Astrocyte (in vitro differentiated cells and primary cell): ENCODE results near the gene MYO1B. TPM values are rescaled to one million over a fixed set of nuclear protein-coding genes. Genes with fewer than 3 reads are reported as not detected.

Experiments
- DNase-seq: peaks from one replicate; pipeline ENCODE4 v3.0.0-alpha.2; 2010; ENCODE audit warnings: low read depth
- FAIRE-seq: peaks from 2 replicates; lab custom pipeline; 2011; peaks lifted over from hg19 to GRCh38; lab: Jason Lieb, UNC
- H2AFZ ChIP-seq: 2 replicates; pipeline ENCODE4 v1.6.0; 2012; ENCODE audit warnings: low read depth, low read length, inconsistent platforms
- H3K27ac ChIP-seq: 2 replicates; pipeline ENCODE4 v1.5.1; 2011; ENCODE audit warnings: low read depth, low read length, inconsistent platforms
- H3K27me3 ChIP-seq: 2 replicates; pipeline ENCODE4 v1.6.0; 2011; ENCODE audit warnings: low read length, inconsistent platforms; ENCODE audit not compliant: insufficient read depth
- H3K36me3 ChIP-seq: 2 replicates; pipeline ENCODE4 v1.5.1; 2011; ENCODE audit warnings: low read length, inconsistent platforms; ENCODE audit not compliant: insufficient read depth
- H3K4me1 ChIP-seq: 2 replicates; pipeline ENCODE4 v1.5.1; 2011; ENCODE audit warnings: low read length, inconsistent platforms; ENCODE audit not compliant: insufficient read depth
- H3K4me2 ChIP-seq: 2 replicates; pipeline ENCODE4 v1.6.0; 2012; ENCODE audit warnings: low read length, inconsistent platforms
- H3K4me3 ChIP-seq: 2 replicates; pipeline ENCODE4 v1.5.1; 2011; ENCODE audit warnings: low read depth, mild to moderate bottlenecking, low read length, inconsistent platforms; ENCODE audit not compliant: insufficient read depth
- H3K79me2 ChIP-seq: 2 replicates; pipeline ENCODE4 v1.6.0; 2012; ENCODE audit warnings: mild to moderate bottlenecking, low read length, inconsistent platforms; ENCODE audit not compliant: insufficient read depth
- H3K9ac ChIP-seq: 2 replicates; pipeline ENCODE4 v1.6.0; 2012; ENCODE audit warnings: mild to moderate bottlenecking, low read length, inconsistent platforms
- H3K9me3 ChIP-seq: 2 replicates; pipeline ENCODE4 v1.5.1; 2012; ENCODE audit warnings: low read depth, mild to moderate bottlenecking, low read length, inconsistent platforms; ENCODE audit not compliant: insufficient read depth
- H4K20me1 ChIP-seq: 2 replicates; pipeline ENCODE4 v1.6.0; 2012; ENCODE audit warnings: low read length, inconsistent platforms; ENCODE audit not compliant: insufficient read depth
- H3K27ac Mint-ChIP-seq: one replicate; pipeline ENCODE4 v1.8.0; 2021; ENCODE audit warnings: mild to moderate bottlenecking, mixed read lengths; ENCODE audit not compliant: unreplicated experiment
- H3K27me3 Mint-ChIP-seq: one replicate; pipeline ENCODE4 v1.8.0; 2021; ENCODE audit warnings: low read depth, mixed read lengths; ENCODE audit not compliant: unreplicated experiment
- H3K36me3 Mint-ChIP-seq: one replicate; pipeline ENCODE4 v1.8.0; 2021; ENCODE audit warnings: low read depth, mixed read lengths; ENCODE audit not compliant: unreplicated experiment
- H3K4me1 Mint-ChIP-seq: one replicate; pipeline ENCODE4 v1.8.0; 2021; ENCODE audit warnings: low read depth, mixed read lengths; ENCODE audit not compliant: unreplicated experiment
- H3K4me3 Mint-ChIP-seq: one replicate; pipeline ENCODE4 v1.8.0; 2021; ENCODE audit warnings: mild to moderate bottlenecking, moderate library complexity, mixed read lengths; ENCODE audit not compliant: unreplicated experiment
- H3K9me3 Mint-ChIP-seq: one replicate; pipeline ENCODE4 v1.8.0; 2021; ENCODE audit warnings: mild to moderate bottlenecking, mixed read lengths; ENCODE audit not compliant: unreplicated experiment
- CTCF ChIP-seq: IDR thresholded peaks from 2 replicates; pipeline ENCODE4 v1.5.1; 2011; ENCODE audit warnings: low read depth, mild to moderate bottlenecking, inconsistent platforms, low read length, moderate library complexity; ENCODE audit not compliant: insufficient read depth
- EZH2 ChIP-seq: IDR thresholded peaks from 2 replicates; pipeline ENCODE4 v1.6.1; 2012; ENCODE audit warnings: mild to moderate bottlenecking, low read length, inconsistent platforms; ENCODE audit not compliant: insufficient read depth
- total RNA-seq: library from RNA; stranded (reverse); gene quantifications from 2 replicates; pipeline ENCODE4 v1.2.1, GENCODE V29; 2021

Gene MYO1B
- total RNA-seq, 1 donor from 2014 or later = 95.7 TPM

- Histone ChIP-seq H3K27ac (no peak overlapping the region), H3K79me2 (no peaks in the 10 kb centered on the region), H3K36me3 (peaks cover 76% of the 10 kb centered on the region), H3K9ac (no peak overlapping the region), H3K9me3 (no peaks in the 10 kb centered on the region), H2AFZ (no peak overlapping the region), H3K4me1 (no peaks in the 10 kb centered on the region), H4K20me1 (no peaks in the 10 kb centered on the region), H3K4me2 (no peak overlapping the region), H3K4me3 (no peak overlapping the region), H3K27me3 (no peaks in the 10 kb centered on the region)
- no peak for DNase-seq
- no peak overlapping the region for H3K27ac Mint-ChIP-seq
- H3K4me1 Mint-ChIP-seq = no peaks in the 10 kb centered on the region
- no peak for TF ChIP-seq EZH2
- TF ChIP-seq CTCF = no peak
- no peaks in the 10 kb centered on the region for H3K9me3 Mint-ChIP-seq
- FAIRE-seq = no peak
- H3K4me3 Mint-ChIP-seq = no peak overlapping the region
- no peaks in the 10 kb centered on the region for H3K27me3 Mint-ChIP-seq
- H3K36me3 Mint-ChIP-seq = peaks cover 17% of the 10 kb centered on the region
These were observed 167.1 kb downstream of the MYO1B start for GRCh38 chr2:191412353-191412752.

- no peaks in the 10 kb centered on the region for H3K27me3 ChIP-seq
- Mint-ChIP-seq H3K9me3 (no peaks in the 10 kb centered on the region), H3K27ac (no peak overlapping the region), H3K36me3 (peaks cover 22% of the 10 kb centered on the region), H3K4me3 (no peak overlapping the region), H3K4me1 (no peaks in the 10 kb centered on the region), H3K27me3 (no peaks in the 10 kb centered on the region)
- no peaks in the 10 kb centered on the region for H3K4me1 ChIP-seq
- H3K9me3 ChIP-seq = no peaks in the 10 kb centered on the region
- no peaks in the 10 kb centered on the region for H4K20me1 ChIP-seq
- no peak overlapping the region for H2AFZ ChIP-seq
- H3K4me3 ChIP-seq = no peak overlapping the region
- H3K27ac ChIP-seq = no peak overlapping the region
- H3K4me2 ChIP-seq = no peak overlapping the region
- DNase-seq (no peak), FAIRE-seq (no peak)
- H3K36me3 ChIP-seq = peaks cover 74% of the 10 kb centered on the region
- no peak overlapping the region for H3K9ac ChIP-seq
- H3K79me2 ChIP-seq = no peaks in the 10 kb centered on the region
- TF ChIP-seq EZH2 (no peak), CTCF (no peak)
These were observed 169.9 kb downstream of the MYO1B start for GRCh38 chr2:191415101-191415500.

GRCh38 chr2:191415858-191416257 lies 170.7 kb downstream of the MYO1B start:
- no peak overlapping the region for H3K4me2 ChIP-seq
- H3K9me3 Mint-ChIP-seq = no peaks in the 10 kb centered on the region
- H3K9ac ChIP-seq = no peak overlapping the region
- no peak for TF ChIP-seq EZH2
- no peak for TF ChIP-seq CTCF
- H3K36me3 ChIP-seq = peaks cover 74% of the 10 kb centered on the region
- H3K27ac ChIP-seq = no peak overlapping the region
- no peak overlapping the region for H2AFZ ChIP-seq
- H3K4me1 ChIP-seq = no peaks in the 10 kb centered on the region
- H3K9me3 ChIP-seq = no peaks in the 10 kb centered on the region
- no peaks in the 10 kb centered on the region for H3K79me2 ChIP-seq
- H3K27ac Mint-ChIP-seq = no peak overlapping the region
- FAIRE-seq = no peak
- H3K36me3 Mint-ChIP-seq = peaks cover 18% of the 10 kb centered on the region
- DNase-seq = no peak
- H3K27me3 ChIP-seq = no peaks in the 10 kb centered on the region
- no peak overlapping the region for H3K4me3 ChIP-seq
- no peaks in the 10 kb centered on the region for H3K4me1 Mint-ChIP-seq
- no peaks in the 10 kb centered on the region for H3K27me3 Mint-ChIP-seq
- H3K4me3 Mint-ChIP-seq = no peak overlapping the region
- no peaks in the 10 kb centered on the region for H4K20me1 ChIP-seq
